Endothelial cell of umbilical vein (primary cell): ENCODE measurements around the gene DCC. TPM values are rescaled to one million over a fixed set of nuclear protein-coding genes. Genes with fewer than 3 reads are reported as not detected.

Experiments
- BruUV-seq: library from RNA; stranded (reverse); fragments of 400-500 nt; replicated peaks from 2 replicates; lab custom pipeline; 2021; lab: Mats Ljungman, UMichigan
- CTCF ChIA-PET: fragments of 300-600, 350-600 bp; sonication (Branson Sonifier 250); formaldehyde crosslinking; loops from one replicate; lab custom pipeline; 2021; ENCODE audit warnings: antibody characterized with exemption, inconsistent platforms; lab: Charles Lee
- POLR2A ChIA-PET: fragments of 300-600, 350-600 bp; sonication (Branson Sonifier 250); formaldehyde crosslinking; loops from one replicate; lab custom pipeline; 2021; ENCODE audit warnings: antibody characterized with exemption, inconsistent platforms; lab: Charles Lee
- DNase-seq: peaks from one replicate; pipeline ENCODE4 v3.0.0-alpha.2; 2011; ENCODE audit warnings: low read depth, low spot score
- FAIRE-seq: peaks from 2 replicates; lab custom pipeline; 2011; peaks lifted over from hg19 to GRCh38; lab: Jason Lieb, UNC
- H2AFZ ChIP-seq: 2 replicates; pipeline ENCODE4 v1.6.0; 2012; ENCODE audit warnings: low read depth, low read length, control low read depth, inconsistent platforms
- H3K27ac ChIP-seq: 2 replicates; pipeline ENCODE4 v1.5.1; 2011; ENCODE audit warnings: low read depth, mild to moderate bottlenecking, control low read depth, low read length, moderate library complexity; ENCODE audit not compliant: insufficient read depth
- H3K27me3 ChIP-seq, 2 experiments: 2 replicates each; pipeline versions ENCODE4 v1.6.0 to v1.6.1; 2011; ENCODE audit warnings: low read length in 2 of 2, mixed read lengths in 1 of 2; ENCODE audit not compliant: control insufficient read depth in 2 of 2, insufficient read depth in 2 of 2
- H3K36me3 ChIP-seq, 2 experiments: 2 replicates in 1 of 2; 3 replicates in 1 of 2; pipeline ENCODE4 v1.5.1; 2011; ENCODE audit warnings: low read length in 2 of 2, mild to moderate bottlenecking in 1 of 2, moderate library complexity in 1 of 2; ENCODE audit not compliant: control insufficient read depth in 2 of 2, insufficient read depth in 2 of 2; ENCODE audit errors: extremely low read depth in 1 of 2
- H3K4me1 ChIP-seq: 3 replicates; pipeline ENCODE4 v1.5.1; 2011; ENCODE audit warnings: mild to moderate bottlenecking, low read length; ENCODE audit not compliant: control insufficient read depth, insufficient read depth; ENCODE audit errors: extremely low read depth
- H3K4me2 ChIP-seq: 2 replicates; pipeline ENCODE4 v1.6.1; 2011; ENCODE audit warnings: low read length, control low read depth, mixed read lengths; ENCODE audit not compliant: insufficient read depth
- H3K4me3 ChIP-seq, 3 experiments: fragments of 200-600 bp in 1 of 3; sonication (generic), shearing (Covaris generic) in 1 of 3; replicated peaks in 1 of 3; 2 replicates each; pipeline ENCODE4 v1.5.1; 2011 to 2016; ENCODE audit warnings: control low read depth in 3 of 3, low read length in 3 of 3, mild to moderate bottlenecking in 2 of 3, inconsistent platforms in 1 of 3, low read depth in 1 of 3, moderate library complexity in 1 of 3; ENCODE audit not compliant: insufficient read depth in 1 of 3
- H3K79me2 ChIP-seq: 2 replicates; pipeline ENCODE4 v1.6.0; 2012; ENCODE audit warnings: low read length, inconsistent platforms; ENCODE audit not compliant: control insufficient read depth, insufficient read depth
- H3K9ac ChIP-seq: replicated peaks from 2 replicates; pipeline ENCODE3; 2011; ENCODE audit warnings: low read length, control low read depth; ENCODE audit not compliant: insufficient read depth; ENCODE audit errors: extremely low read depth
- H3K9me1 ChIP-seq: replicated peaks from 3 replicates; pipeline ENCODE4 v1.6.0; 2011; ENCODE audit warnings: mild to moderate bottlenecking, low read length; ENCODE audit not compliant: control insufficient read depth, insufficient read depth; ENCODE audit errors: extremely low read depth
- H3K9me3 ChIP-seq: replicated peaks from 2 replicates; pipeline ENCODE4 v1.5.1; 2012; ENCODE audit warnings: low read length, inconsistent platforms; ENCODE audit not compliant: control insufficient read depth, insufficient read depth
- H4K20me1 ChIP-seq: replicated peaks from 2 replicates; pipeline ENCODE3; 2011; ENCODE audit warnings: mild to moderate bottlenecking, low read length; ENCODE audit not compliant: control insufficient read depth, insufficient read depth; ENCODE audit errors: extremely low read depth
- CTCF ChIP-seq, 2 donors: IDR thresholded peaks; 1 replicate in 1 of 2; 2 replicates in 1 of 2; pipeline ENCODE4 v1.5.1; 2011; ENCODE audit warnings: low read length in 2 of 2, mild to moderate bottlenecking in 2 of 2, moderate library complexity in 2 of 2, control low read depth in 1 of 2, inconsistent platforms in 1 of 2, low read depth in 1 of 2; ENCODE audit not compliant: insufficient read depth in 1 of 2; ENCODE audit errors: extremely low read depth in 1 of 2
- EZH2 ChIP-seq: IDR thresholded peaks from 2 replicates; pipeline ENCODE4 v1.6.1; 2012; ENCODE audit warnings: borderline replicate concordance, low read depth, mild to moderate bottlenecking, moderate library complexity, low read length, inconsistent platforms; ENCODE audit not compliant: severe bottlenecking
- FOS ChIP-seq: IDR thresholded peaks from 2 replicates; pipeline ENCODE4 v1.6.1; 2011; ENCODE audit warnings: mild to moderate bottlenecking, low read length, moderate library complexity, borderline replicate concordance; ENCODE audit not compliant: insufficient read depth
- JUN ChIP-seq: IDR thresholded peaks from 2 replicates; pipeline ENCODE4 v1.6.1; 2011; ENCODE audit warnings: borderline replicate concordance, low read depth; ENCODE audit not compliant: insufficient read length, insufficient read depth
- MAX ChIP-seq: IDR thresholded peaks from 2 replicates; pipeline ENCODE4 v1.6.1; 2011; ENCODE audit not compliant: insufficient read depth, insufficient read length
- MYC ChIP-seq: IDR thresholded peaks from one replicate; pipeline ENCODE4 v1.6.1; 2011; ENCODE audit warnings: mild to moderate bottlenecking, low read depth, low read length
- POLR2A ChIP-seq: IDR thresholded peaks from 2 replicates; pipeline ENCODE4 v1.6.1; 2012; ENCODE audit warnings: low read depth, mild to moderate bottlenecking, control low read depth, low read length
- POLR2AphosphoS5 ChIP-seq: IDR thresholded peaks from 2 replicates; pipeline ENCODE4 v1.6.1; 2012; ENCODE audit warnings: low read depth, mild to moderate bottlenecking, control low read depth, low read length, moderate library complexity; ENCODE audit not compliant: insufficient read depth
- dilution Hi-C: fragments of 300-500 bp; cut with MboI; formaldehyde crosslinking; loops from one replicate; pipeline ENCODE4 v1.15.0; 2019; ENCODE audit warnings: low sequenced_read_pairs; ENCODE audit not compliant: extremely low pct_ligation_motif_present
- intact Hi-C: fragments of 100-400 bp; cut with micrococcal nuclease; formaldehyde crosslinking; loops from one replicate; pipeline ENCODE4 v1.10.0; 2022
- polyA plus RNA-seq, 4 experiments: library from polyadenylated mRNA; depleted of rRNA in 3 of 4; stranded (reverse) in 3 of 4; unstranded in 1 of 4; fragments of >200 nt; gene quantifications; 2 replicates each; pipeline versions ENCODE4 v1.2.1 to v1.2.3, GENCODE V29; 2011 to 2012; ENCODE audit warnings: missing spikeins in 1 of 4
- total RNA-seq: library from RNA; stranded (reverse); gene quantifications from 2 replicates; pipeline ENCODE4 v1.2.3, GENCODE V29; 2021

The DCC gene
- total and polyA plus RNA-seq, 2 donors (not counting 3 experiments of a cell fraction or from before 2014, with no cell fraction given): not detected

- Histone ChIP-seq H2AFZ (no peak overlapping the region), H3K4me3 (no peak overlapping the region), H4K20me1 (no peaks in the 10 kb centered on the region), H3K27me3 (no peaks in the 10 kb centered on the region), H3K9me3 (no peaks in the 10 kb centered on the region), H3K79me2 (no peaks in the 10 kb centered on the region), H3K9ac (no peak overlapping the region), H3K9me1 (no peaks in the 10 kb centered on the region), H3K36me3 (no peaks in the 10 kb centered on the region), H3K4me2 (no peak overlapping the region), H3K4me1 (no peaks in the 10 kb centered on the region), H3K27ac (no peak overlapping the region)
- TF ChIP-seq POLR2AphosphoS5: no peak
- no peak for TF ChIP-seq POLR2A
- no peak for TF ChIP-seq EZH2
- no peak for TF ChIP-seq MYC
- no peak for TF ChIP-seq JUN
- no peak for TF ChIP-seq CTCF (IDR thresholded peaks at IDR 0.05; ENCODE audit: extremely low read depth in 1 of 2, insufficient read depth in 1 of 2, low read depth in 1 of 2, low read length in 2 of 2)
- no peak for TF ChIP-seq FOS
- no peak for TF ChIP-seq MAX
- dilution Hi-C loops (no loop called here), intact Hi-C loops (no loop called here)
- CTCF ChIA-PET: no interaction called here
- FAIRE-seq: no peak
- no TSS peak for BruUV-seq
- no peak for DNase-seq
- POLR2A ChIA-PET: no interaction called here
These were observed 409.5 kb downstream of the DCC start for GRCh38 chr18:52749542-52749941.
